NB4 (cell line): ENCODE measurements around the gene TSTD2.

Source experiments
- MYC ChIP-seq: IDR thresholded peaks from 2 replicates; pipeline ENCODE4 v1.6.1; 2011; ENCODE audit warnings: low read depth, low read length
- POLR2A ChIP-seq: IDR thresholded peaks from 2 replicates; pipeline ENCODE4 v1.6.1; 2011; ENCODE audit warnings: mild to moderate bottlenecking; ENCODE audit not compliant: insufficient read length; ENCODE audit errors: extremely low read depth
- TF ChIP-seq, protein P1 (sequence below): IDR thresholded peaks from one replicate; pipeline ENCODE4 v1.5.1; 2012; ENCODE audit warnings: low read depth, low read length

DNA sequence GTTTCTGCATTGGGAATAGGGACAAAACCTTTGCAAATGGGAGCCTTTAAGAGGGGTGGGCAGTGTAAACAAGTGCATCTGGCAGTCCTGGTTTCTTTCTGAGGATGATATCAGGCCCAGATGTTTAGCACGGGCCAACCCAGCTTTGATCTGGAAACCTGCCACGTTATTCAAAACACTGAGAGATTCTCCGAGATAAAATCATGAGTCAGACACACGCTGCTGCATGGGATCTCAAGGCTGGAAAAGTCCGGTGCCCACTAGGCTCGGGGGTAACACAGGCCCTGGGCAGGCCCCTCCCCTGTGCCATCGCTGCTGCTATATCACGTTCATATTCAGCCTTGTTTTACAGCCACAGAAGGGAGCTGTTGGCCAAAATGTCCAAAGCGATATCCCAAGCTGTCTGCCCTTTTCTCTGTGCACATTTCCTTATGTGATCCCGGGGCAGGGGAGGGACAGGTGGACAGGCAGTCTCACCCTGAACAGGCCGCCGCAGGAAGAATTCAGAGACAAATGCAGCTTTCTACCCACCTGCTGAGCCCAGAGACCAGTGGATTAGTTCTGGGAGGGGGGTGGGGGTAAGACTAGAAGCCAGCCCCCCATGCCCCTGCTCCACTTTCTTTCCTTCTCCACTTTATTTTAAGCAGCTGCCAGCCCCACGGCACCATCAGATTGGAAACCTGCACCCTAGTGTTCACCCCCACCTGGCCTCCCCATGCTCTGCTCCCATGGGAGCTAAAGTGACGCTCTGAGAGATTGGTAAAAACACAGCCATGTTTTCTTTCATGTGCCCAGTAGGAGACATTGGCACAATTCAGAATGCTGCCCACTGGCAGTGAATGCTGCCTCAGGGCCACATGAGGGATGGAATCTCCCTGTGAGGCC, 68.6 kb downstream of the TSTD2 start:
- TF ChIP-seq, protein P1, sequence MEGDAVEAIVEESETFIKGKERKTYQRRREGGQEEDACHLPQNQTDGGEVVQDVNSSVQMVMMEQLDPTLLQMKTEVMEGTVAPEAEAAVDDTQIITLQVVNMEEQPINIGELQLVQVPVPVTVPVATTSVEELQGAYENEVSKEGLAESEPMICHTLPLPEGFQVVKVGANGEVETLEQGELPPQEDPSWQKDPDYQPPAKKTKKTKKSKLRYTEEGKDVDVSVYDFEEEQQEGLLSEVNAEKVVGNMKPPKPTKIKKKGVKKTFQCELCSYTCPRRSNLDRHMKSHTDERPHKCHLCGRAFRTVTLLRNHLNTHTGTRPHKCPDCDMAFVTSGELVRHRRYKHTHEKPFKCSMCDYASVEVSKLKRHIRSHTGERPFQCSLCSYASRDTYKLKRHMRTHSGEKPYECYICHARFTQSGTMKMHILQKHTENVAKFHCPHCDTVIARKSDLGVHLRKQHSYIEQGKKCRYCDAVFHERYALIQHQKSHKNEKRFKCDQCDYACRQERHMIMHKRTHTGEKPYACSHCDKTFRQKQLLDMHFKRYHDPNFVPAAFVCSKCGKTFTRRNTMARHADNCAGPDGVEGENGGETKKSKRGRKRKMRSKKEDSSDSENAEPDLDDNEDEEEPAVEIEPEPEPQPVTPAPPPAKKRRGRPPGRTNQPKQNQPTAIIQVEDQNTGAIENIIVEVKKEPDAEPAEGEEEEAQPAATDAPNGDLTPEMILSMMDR = no peak
- no peak for TF ChIP-seq MYC
- no peak for TF ChIP-seq POLR2A
